ENCODE results near the gene GPATCH3. TPM values are rescaled to one million over a fixed set of nuclear protein-coding genes. Genes with fewer than 3 reads are reported as not detected.

The GPATCH3 gene
- polyA plus RNA-seq, 1 experiment: 6.5 TPM

Other genes starting within 250 kb of the GPATCH3 start
- gene ARID1A, start 204.5 kb downstream of the GPATCH3 start, polyA plus RNA-seq (2011; rRNA removed): 16.4 and 23.8 TPM in 2 replicates
- 16.1 and 17.8 TPM in 2 replicates for gene PIGV, start 112.5 kb downstream of the GPATCH3 start, polyA plus RNA-seq (2011; rRNA removed)
- gene ZDHHC18, start 73.8 kb downstream of the GPATCH3 start, polyA plus RNA-seq (2011; rRNA removed): 20.4 and 29.2 TPM in 2 replicates
- 0.09 and 0.10 TPM in 2 replicates for gene SFN, start 37.3 kb downstream of the GPATCH3 start, polyA plus RNA-seq (2011; rRNA removed)
- gene GPN2, start 10.2 kb downstream of the GPATCH3 start, polyA plus RNA-seq (2011; rRNA removed): 28.7 and 40.3 TPM in 2 replicates
- not detected in 2 replicates for gene NR0B2, start 13.5 kb upstream of the GPATCH3 start, polyA plus RNA-seq (2011; rRNA removed)
- gene NUDC, start 21.3 kb upstream of the GPATCH3 start, polyA plus RNA-seq (2011; rRNA removed): 54.0 and 54.1 TPM in 2 replicates
- 0.06 TPM in 1 of 2 replicates, not detected in the other for gene KDF1, start 60.0 kb upstream of the GPATCH3 start, polyA plus RNA-seq (2011; rRNA removed)
- gene TRNP1, start 93.2 kb upstream of the GPATCH3 start, polyA plus RNA-seq (2011; rRNA removed): 47.1 and 50.7 TPM in 2 replicates
- gene TENT5B, start 112.4 kb upstream of the GPATCH3 start, polyA plus RNA-seq (2011; rRNA removed): 1.5 and 2.1 TPM in 2 replicates